OCI-LY1 (cell line): ENCODE results near the gene RHBDL3.

Experiments
- H2AFZ ChIP-seq: fragments of 200-600 bp; sonication (generic), shearing (Covaris generic); 2 replicates; pipeline ENCODE4 v1.6.0; 2014; ENCODE audit warnings: antibody characterized with exemption, mild to moderate bottlenecking, low read length
- H3F3A ChIP-seq: fragments of 200-600 bp; sonication (generic), shearing (Covaris generic); 2 replicates; pipeline ENCODE4 v1.6.0; 2014; ENCODE audit warnings: mild to moderate bottlenecking, antibody characterized with exemption, low read length, moderate library complexity; ENCODE audit not compliant: insufficient read depth
- H3K27ac ChIP-seq: fragments of 200-600 bp; sonication (generic); 2 replicates; pipeline ENCODE4 v1.5.1; 2014; ENCODE audit warnings: low read length, mixed run types, mild to moderate bottlenecking, low read depth; ENCODE audit not compliant: poor library complexity, severe bottlenecking
- H3K27me3 ChIP-seq: fragments of 200-600 bp; sonication (generic); 2 replicates; pipeline ENCODE4 v1.6.0; 2014; ENCODE audit warnings: antibody characterized with exemption, mild to moderate bottlenecking, low read length, moderate library complexity; ENCODE audit not compliant: insufficient read depth
- H3K36me3 ChIP-seq: fragments of 200-600 bp; sonication (generic); 2 replicates; pipeline ENCODE4 v1.6.1; 2014; ENCODE audit warnings: mild to moderate bottlenecking, antibody characterized with exemption, low read length, moderate library complexity, mixed read lengths; ENCODE audit not compliant: insufficient read depth
- H3K4me1 ChIP-seq: fragments of 200-600 bp; sonication (generic); 2 replicates; pipeline ENCODE4 v1.5.1; 2014; ENCODE audit warnings: mild to moderate bottlenecking, low read length, moderate library complexity; ENCODE audit not compliant: insufficient read depth, severe bottlenecking
- H3K4me2 ChIP-seq: fragments of 200-600 bp; sonication (generic), shearing (Covaris generic); 2 replicates; pipeline ENCODE4 v1.6.1; 2014; ENCODE audit warnings: low read length
- H3K4me3 ChIP-seq: fragments of 200-600 bp; sonication (generic); 2 replicates; pipeline ENCODE4 v1.5.1; 2014; ENCODE audit warnings: low read length, low read depth, mild to moderate bottlenecking, mixed read lengths; ENCODE audit not compliant: poor library complexity, severe bottlenecking
- H3K79me2 ChIP-seq: fragments of 200-600 bp; shearing (Covaris generic); 2 replicates; pipeline ENCODE4 v1.6.1; 2016; ENCODE audit warnings: mixed run types, low read length, mixed read lengths; ENCODE audit not compliant: insufficient read depth
- H3K9ac ChIP-seq: fragments of 200-600 bp; sonication (generic), shearing (Covaris generic); 2 replicates; pipeline ENCODE4 v1.6.1; 2014; ENCODE audit warnings: mild to moderate bottlenecking, low read length, mixed read lengths
- H3K9me2 ChIP-seq: fragments of 200-600 bp; sonication (generic), shearing (Covaris generic); 2 replicates; pipeline ENCODE4 v1.6.1; 2014; ENCODE audit warnings: low read depth, mild to moderate bottlenecking, low read length, mixed read lengths
- H3K9me3 ChIP-seq: fragments of 200-600 bp; shearing (Covaris generic); 2 replicates; pipeline ENCODE4 v1.6.1; 2014; ENCODE audit warnings: low read length, mixed read lengths
- H4K20me1 ChIP-seq: fragments of 200-600 bp; sonication (generic), shearing (Covaris generic); 2 replicates; pipeline ENCODE4 v1.6.0; 2016; ENCODE audit warnings: mild to moderate bottlenecking, low read length; ENCODE audit not compliant: insufficient read depth
- EZH2 ChIP-seq: fragments of 200-600 bp; sonication (generic), shearing (Covaris generic); IDR thresholded peaks from 2 replicates; pipeline ENCODE4 v1.8.0; 2017; ENCODE audit warnings: borderline replicate concordance, mixed run types, mild to moderate bottlenecking, antibody characterized with exemption, low read length, moderate library complexity, mixed read lengths
- TF ChIP-seq, protein P1 (sequence below): fragments of 200-600 bp; sonication (generic), shearing (Covaris generic); IDR thresholded peaks from 2 replicates; pipeline ENCODE4 v1.5.1; 2017; ENCODE audit warnings: mild to moderate bottlenecking, antibody characterized with exemption, low read length, moderate library complexity, mixed read lengths

RHBDL3 gene, protein sequence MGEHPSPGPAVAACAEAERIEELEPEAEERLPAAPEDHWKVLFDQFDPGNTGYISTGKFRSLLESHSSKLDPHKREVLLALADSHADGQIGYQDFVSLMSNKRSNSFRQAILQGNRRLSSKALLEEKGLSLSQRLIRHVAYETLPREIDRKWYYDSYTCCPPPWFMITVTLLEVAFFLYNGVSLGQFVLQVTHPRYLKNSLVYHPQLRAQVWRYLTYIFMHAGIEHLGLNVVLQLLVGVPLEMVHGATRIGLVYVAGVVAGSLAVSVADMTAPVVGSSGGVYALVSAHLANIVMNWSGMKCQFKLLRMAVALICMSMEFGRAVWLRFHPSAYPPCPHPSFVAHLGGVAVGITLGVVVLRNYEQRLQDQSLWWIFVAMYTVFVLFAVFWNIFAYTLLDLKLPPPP

DNA sequence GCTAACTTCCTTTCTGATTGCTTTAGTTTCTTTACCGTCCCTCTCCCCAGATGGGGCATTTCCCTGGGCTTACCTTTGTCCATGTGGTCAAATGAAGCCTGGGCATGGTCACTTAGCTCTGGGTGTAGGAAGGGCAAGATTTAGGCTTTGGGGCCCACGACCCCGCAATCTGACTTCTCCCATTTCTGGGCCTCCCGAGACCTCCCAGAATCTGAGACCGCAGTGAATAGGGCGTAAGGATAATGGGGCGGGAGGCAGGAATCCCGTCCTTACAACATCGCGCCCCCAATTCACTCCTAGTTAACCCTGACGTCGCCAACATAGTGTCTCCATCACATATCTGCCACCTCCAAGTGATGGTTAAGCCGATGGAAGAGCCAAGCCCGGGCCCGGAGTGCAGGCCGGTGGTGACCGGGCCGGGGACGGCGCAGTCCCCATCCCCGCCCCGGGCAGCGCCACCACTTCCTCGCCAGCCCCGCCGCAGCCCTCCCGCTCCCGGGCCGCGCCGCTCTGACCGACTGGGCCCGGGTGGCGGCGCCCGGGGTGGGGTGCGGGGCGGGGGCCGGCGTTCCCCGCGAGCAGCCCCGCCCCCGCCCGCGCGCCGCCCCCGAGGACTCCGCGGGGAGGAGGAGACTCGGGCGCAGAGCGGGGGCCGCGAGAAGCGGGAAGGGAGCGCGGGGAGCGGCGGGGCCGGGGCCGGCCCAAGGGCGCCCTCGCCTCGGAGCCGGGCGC is at the start of gene RHBDL3:
TSS of gene RHBDL3 (plus strand) at position 641 of the 732 bp plus-strand sequence. CDS start 358 bp downstream, outside the sequence.
- Histone ChIP-seq H3F3A (no peaks in the 10 kb centered on the region), H2AFZ (no peak within 1 kb of the TSS), H3K4me2 (no peak within 1 kb of the TSS; the same call in 1 of the 2 replicates), H3K27ac (no peak within 1 kb of the TSS), H3K4me1 (peaks cover 4% of the 10 kb centered on the region), H3K9me3 (no peaks in the 10 kb centered on the region), H3K4me3 (no peak within 1 kb of the TSS), H3K79me2 (no peaks in the 10 kb centered on the region), H3K9me2 (no peaks in the 10 kb centered on the region), H3K27me3 (peaks cover 18% of the 10 kb centered on the region; the same call in 1 of the 2 replicates), H4K20me1 (no peaks in the 10 kb centered on the region), H3K9ac (no peak within 1 kb of the TSS), H3K36me3 (no peaks in the 10 kb centered on the region)
- TF ChIP-seq, protein P1, sequence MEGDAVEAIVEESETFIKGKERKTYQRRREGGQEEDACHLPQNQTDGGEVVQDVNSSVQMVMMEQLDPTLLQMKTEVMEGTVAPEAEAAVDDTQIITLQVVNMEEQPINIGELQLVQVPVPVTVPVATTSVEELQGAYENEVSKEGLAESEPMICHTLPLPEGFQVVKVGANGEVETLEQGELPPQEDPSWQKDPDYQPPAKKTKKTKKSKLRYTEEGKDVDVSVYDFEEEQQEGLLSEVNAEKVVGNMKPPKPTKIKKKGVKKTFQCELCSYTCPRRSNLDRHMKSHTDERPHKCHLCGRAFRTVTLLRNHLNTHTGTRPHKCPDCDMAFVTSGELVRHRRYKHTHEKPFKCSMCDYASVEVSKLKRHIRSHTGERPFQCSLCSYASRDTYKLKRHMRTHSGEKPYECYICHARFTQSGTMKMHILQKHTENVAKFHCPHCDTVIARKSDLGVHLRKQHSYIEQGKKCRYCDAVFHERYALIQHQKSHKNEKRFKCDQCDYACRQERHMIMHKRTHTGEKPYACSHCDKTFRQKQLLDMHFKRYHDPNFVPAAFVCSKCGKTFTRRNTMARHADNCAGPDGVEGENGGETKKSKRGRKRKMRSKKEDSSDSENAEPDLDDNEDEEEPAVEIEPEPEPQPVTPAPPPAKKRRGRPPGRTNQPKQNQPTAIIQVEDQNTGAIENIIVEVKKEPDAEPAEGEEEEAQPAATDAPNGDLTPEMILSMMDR, result no peak
- TF ChIP-seq EZH2, result no peak

DNA sequence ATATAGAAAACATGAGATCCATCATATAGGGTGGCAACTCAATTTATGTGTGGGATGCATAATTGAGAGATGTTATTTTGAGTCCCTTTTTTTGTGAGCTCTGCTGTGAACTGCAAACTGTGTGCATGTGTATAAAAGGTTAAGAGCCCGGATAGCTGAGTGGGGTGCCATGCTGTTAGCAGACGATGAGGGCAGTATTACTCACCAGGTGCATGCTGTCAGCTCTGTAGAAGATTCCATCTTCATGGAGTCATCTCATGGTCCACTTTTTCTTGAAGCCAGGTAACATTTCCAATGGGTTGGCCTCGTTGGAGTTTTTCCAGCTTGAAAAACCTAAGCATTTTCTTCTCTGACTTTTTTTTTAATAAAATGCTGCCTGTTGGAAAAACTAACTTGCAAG is 43.0 kb upstream of the RHBDL3 start:
- Histone ChIP-seq H3K36me3 (peaks cover 5% of the 10 kb centered on the region; the same call in 1 of the 2 replicates), H3K27ac (no peak overlapping the region)

DNA sequence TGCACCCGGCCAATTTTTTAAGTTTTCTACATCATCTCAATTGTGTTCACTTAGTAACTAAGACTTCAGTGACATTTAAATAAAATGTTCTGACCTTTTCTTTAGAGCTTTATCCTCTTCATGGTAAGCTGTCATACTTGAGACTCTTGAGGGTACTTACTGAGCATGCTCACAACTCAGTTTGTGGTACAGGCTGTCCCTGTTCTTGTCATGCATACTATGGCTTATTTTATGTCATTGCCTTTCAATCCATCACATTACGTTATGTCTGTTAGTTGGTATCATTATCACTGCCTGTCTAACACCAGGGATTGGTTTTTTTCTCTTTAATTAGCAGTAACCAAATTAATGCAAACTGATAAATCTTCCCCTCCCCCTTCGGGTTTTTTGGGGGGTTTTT is 41.9 kb upstream of the RHBDL3 start:
- no peak overlapping the region for H3K4me2 ChIP-seq
- TF ChIP-seq EZH2, result no peak
- H3K9ac ChIP-seq, result no peak overlapping the region
- no peaks in the 10 kb centered on the region for H3K79me2 ChIP-seq
- no peak overlapping the region for H3K4me3 ChIP-seq
- peaks cover 7% of the 10 kb centered on the region for H3K4me1 ChIP-seq
- no peaks in the 10 kb centered on the region for H3F3A ChIP-seq
- H3K9me2 ChIP-seq, result no peaks in the 10 kb centered on the region
- no peaks in the 10 kb centered on the region for H4K20me1 ChIP-seq
- peaks cover 5% of the 10 kb centered on the region; the same call in 1 of the 2 replicates for H3K36me3 ChIP-seq
- H3K9me3 ChIP-seq, result no peaks in the 10 kb centered on the region
- H3K27ac ChIP-seq, result no peak overlapping the region
- no peaks in the 10 kb centered on the region for H3K27me3 ChIP-seq
- no peak overlapping the region for H2AFZ ChIP-seq

More for the DNA sequence above, 43.0 kb upstream of the RHBDL3 start:
- Histone ChIP-seq H3K9me2 (no peaks in the 10 kb centered on the region), H3K9me3 (no peaks in the 10 kb centered on the region), H3F3A (no peaks in the 10 kb centered on the region), H3K79me2 (no peaks in the 10 kb centered on the region), H3K9ac (no peak overlapping the region), H4K20me1 (no peaks in the 10 kb centered on the region), H3K27me3 (no peaks in the 10 kb centered on the region), H3K4me1 (peaks cover 7% of the 10 kb centered on the region), H3K4me2 (no peak overlapping the region), H3K4me3 (no peak overlapping the region), H2AFZ (no peak overlapping the region)
- TF ChIP-seq, protein P1, result no peak
- TF ChIP-seq EZH2, result no peak
